GM12874 (cell line): Measurements from ENCODE around the gene ZNF22.

Experiments
- CTCF ChIP-seq: IDR thresholded peaks from 2 replicates; pipeline ENCODE4 v1.5.1; 2011; ENCODE audit warnings: low read depth, mild to moderate bottlenecking, control low read depth, low read length, moderate library complexity; ENCODE audit not compliant: insufficient read depth

The ZNF22 gene

DNA sequence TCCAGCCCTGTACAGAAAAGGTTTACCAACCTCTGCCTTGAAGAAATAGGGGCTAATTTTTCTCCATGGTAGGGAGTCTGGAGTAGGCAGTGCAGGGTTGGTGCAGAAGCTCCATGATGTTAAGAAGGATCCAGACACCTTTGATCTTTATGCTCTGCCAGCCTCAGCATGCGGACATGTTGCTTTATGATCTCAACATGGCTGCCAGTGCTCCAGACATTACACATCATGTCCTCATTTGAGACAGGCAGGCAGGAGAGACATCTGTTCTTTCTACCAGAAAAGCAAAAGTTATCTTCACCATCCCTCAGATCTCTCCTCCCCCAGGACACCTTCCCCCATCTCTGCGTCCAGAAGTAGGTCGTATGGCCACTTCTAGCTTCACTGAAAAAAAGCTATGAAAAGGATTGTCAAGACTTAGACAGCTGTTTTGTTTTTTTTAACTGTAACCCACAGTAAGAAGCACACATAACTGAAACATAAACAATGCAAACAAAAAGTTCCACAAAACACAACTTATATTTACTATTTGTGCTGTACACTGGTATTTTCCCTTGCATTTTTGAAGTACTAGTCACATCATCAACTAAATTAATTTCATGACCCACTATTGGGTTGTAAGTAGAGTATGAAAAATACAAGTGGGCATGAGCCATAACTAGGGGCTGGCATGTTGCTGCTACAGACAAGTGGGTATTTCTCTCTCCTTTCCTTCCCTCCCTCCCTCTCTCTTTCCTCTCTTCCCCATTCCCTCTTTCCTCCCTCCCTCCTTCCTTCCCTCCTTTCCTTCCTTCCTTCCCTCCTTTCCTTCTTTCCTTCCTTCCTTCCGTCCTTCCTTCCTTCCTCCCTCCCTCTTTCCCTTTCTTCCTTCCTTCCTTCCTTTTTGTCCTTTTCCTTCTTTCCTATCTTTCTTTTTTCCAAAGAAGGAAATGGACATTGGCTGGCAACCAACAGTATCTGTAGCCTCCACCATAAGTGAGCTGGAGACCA lies 43.7 kb upstream of the ZNF22 start:
- TF ChIP-seq CTCF: no peak

- TF ChIP-seq CTCF: no peak
Measured at GRCh38 chr10:44958196-44958897, 42.4 kb upstream of the ZNF22 start.

DNA sequence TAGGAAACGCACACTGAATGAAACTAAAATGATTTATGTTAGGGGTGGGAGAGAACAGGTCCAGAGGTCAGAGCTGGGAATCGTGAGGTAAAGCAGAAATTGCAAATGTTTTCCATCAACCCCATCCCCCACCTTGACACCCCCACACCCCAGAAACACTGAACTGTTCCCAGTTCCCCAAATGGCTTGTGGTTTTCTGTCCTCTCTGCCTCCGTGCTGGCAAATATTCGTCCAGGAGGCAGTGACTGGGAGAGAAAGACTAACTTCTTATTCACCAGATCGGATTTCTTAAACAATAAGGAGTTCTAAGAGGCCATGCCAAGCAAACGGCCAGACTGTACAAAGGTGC lies 41.9 kb upstream of the ZNF22 start:
- TF ChIP-seq CTCF: no peak

DNA sequence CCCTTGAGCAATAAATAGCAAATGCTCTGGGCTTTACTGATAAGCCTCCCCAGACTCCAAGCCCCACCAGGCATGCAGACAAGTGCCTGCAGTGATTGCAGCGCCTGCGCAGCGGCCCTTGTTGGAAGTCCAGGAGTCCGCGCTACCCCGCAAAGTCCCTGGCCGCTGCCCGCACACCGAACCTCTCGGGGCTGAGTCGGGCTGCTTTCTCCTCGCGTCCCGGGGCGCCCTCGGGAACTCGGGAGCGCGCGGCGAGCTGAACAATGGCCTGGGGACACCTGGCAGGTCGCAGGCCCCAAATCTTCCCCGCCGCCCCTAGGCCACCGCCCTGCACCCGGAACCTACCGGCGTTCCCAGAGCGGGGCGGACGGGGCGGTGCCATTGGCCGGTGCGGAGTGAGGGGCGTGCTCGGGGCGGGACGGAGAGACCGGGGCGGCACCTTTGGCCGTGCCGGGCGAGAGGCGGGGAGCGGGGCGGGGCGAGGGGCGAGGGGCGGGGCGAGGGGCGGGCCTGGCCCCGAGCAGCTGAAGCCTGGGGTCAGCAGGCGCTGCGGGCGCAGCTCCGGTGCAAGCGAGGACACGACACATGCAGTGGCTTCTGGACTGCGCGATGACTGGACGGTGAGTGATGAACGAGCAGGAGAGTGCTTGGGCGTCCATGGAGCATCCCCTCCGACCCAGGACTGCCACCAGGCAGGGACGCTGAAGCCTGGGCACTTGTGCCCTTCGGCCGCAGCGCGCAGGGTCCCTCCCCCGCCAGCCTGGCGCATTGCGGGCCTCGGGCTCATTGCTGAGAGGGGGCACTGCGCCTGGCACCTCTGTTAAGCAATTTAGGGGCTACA lies 41.3 kb upstream of the ZNF22 start, which contains the start of gene RASSF4:
TSS of gene RASSF4 (plus strand) at position 556 of the 841 bp plus-strand sequence. CDS start 10,401 bp downstream, outside the sequence.
- TF ChIP-seq CTCF: no peak

DNA sequence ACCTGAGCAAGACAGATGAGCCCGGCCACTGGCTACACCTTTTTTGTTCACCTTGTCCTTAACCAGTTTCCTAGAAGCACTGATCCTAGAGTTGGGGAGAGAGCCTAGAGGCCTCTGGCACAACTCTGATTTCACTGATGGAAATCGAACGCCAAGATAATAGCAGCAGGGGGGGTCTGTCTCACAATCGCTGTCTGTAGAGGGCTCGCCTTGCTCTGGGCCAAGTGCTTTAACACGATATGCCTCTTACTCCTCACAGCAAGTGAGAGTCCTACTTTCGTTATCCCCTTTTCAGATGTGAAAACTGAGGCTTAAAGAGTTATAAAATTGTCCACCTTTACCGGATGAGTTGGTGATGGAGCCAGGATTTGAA lies 40.6 kb upstream of the ZNF22 start:
- no peak for TF ChIP-seq CTCF

DNA sequence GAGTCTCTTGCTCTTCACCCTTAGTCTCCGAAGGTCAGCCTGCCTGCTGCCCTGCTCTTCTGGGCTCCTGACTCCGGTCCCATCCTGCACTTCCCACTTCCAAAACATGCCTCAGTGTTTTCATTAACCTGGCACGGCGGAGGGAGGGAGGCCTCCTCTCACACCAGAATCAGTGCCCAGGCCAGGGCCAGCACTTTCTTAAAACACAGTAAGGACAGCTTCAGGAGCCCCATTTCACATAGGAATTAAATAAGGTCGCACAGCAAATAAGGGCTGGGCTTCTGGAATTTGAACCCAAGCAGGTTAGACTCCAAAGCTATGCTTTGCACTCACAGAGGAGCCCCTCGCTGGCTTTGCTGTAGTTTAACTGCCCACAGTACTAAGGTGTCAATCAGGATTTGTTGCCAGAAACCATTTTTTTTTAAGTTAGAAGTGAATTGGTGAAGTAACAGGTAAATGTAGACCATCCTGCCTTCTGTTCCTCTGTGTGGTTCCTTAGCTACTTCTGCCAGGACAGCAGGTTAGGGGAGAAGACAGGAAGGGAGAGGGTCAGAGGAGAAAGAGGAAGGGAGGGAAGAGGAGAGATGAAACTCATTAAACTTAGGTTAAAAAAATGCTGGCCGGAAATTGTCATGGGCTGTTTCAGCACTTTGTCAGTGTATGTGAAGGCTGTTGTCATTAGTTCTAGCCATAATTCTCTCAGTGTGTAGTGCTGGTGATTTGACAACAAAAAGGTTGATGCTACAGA lies 40.1 kb upstream of the ZNF22 start:
- no peak for TF ChIP-seq CTCF
